Tibial artery (tissue), 4 donors: ENCODE measurements around the gene RNF41.

Experiments
- DNase-seq, 2 donors: peaks; one replicate each; pipeline ENCODE4 v3.0.0-alpha.2; 2019
- H3K27ac ChIP-seq, 2 donors: fragments of 200-600 bp; sonication (generic) in 1 of 2; 1 replicate in 1 of 2; 2 replicates in 1 of 2; pipeline ENCODE4 v1.5.1; 2018 to 2019; ENCODE audit warnings: mild to moderate bottlenecking in 1 of 2
- H3K27me3 ChIP-seq, 2 donors: fragments of 200-600 bp; sonication (generic) in 1 of 2; one replicate each; pipeline versions ENCODE4 v1.5.1 to v1.6.0; 2016 to 2019
- H3K36me3 ChIP-seq, 3 donors: fragments of 200-600 bp; sonication (generic) in 2 of 3; one replicate each; pipeline ENCODE4 v1.5.1; 2016 to 2019; ENCODE audit warnings: mild to moderate bottlenecking in 2 of 3
- H3K4me1 ChIP-seq, 4 donors: fragments of 200-600 bp; sonication (generic) in 2 of 4; 1 replicate in 3 of 4; 2 replicates in 1 of 4; pipeline ENCODE4 v1.5.1; 2016 to 2019
- H3K4me3 ChIP-seq, 2 donors: fragments of 200-600 bp; sonication (generic) in 1 of 2; 1 replicate in 1 of 2; 2 replicates in 1 of 2; pipeline ENCODE4 v1.5.1; 2018 to 2019; ENCODE audit warnings: mild to moderate bottlenecking in 2 of 2
- H3K9me3 ChIP-seq, 3 donors: fragments of 200-600 bp; sonication (generic) in 1 of 3; one replicate each; pipeline ENCODE4 v1.5.1; 2016 to 2019
- CTCF ChIP-seq, 2 experiments: fragments of 200-600 bp in 1 of 2; fragments of 450-650 bp in 1 of 2; IDR thresholded peaks; one replicate each; pipeline ENCODE4 v1.5.1; 2017 to 2019; ENCODE audit warnings: antibody characterized with exemption in 2 of 2, mild to moderate bottlenecking in 1 of 2, moderate library complexity in 1 of 2
- intact Hi-C: fragments of 100-400 bp; cut with DNase I; formaldehyde crosslinking; loops from one replicate; pipeline ENCODE4 v1.15.0; 2023; ENCODE audit warnings: low total_unique reads

The RNF41 gene

DNA sequence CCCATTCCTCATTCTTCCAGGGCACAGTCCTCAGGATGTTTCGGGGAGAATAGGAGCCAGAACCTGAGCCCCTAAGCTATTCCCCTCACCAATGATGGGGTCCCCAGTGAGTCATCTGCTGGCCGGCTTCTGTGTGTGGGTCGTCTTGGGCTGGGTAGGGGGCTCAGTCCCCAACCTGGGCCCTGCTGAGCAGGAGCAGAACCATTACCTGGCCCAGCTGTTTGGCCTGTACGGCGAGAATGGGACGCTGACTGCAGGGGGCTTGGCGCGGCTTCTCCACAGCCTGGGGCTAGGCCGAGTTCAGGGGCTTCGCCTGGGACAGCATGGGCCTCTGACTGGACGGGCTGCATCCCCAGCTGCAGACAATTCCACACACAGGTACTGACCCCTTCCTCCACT is 9.5 kb upstream of the RNF41 start:
- H3K27me3 ChIP-seq, result no peaks in the 10 kb centered on the region
- TF ChIP-seq CTCF (IDR thresholded peaks at IDR 0.05), result no peak
- H3K9me3 ChIP-seq, result no peaks in the 10 kb centered on the region
- peaks cover 0 to 25% (median 0%) of the 10 kb centered on the region in 3 donors for H3K36me3 ChIP-seq
- intact Hi-C loops, result no loop called here
- H3K4me1 ChIP-seq, result no peaks in the 10 kb centered on the region
- DNase-seq, result no peak
- no peak overlapping the region for H3K4me3 ChIP-seq
- H3K27ac ChIP-seq, result no peak overlapping the region

- H3K4me1 ChIP-seq, result peaks cover 0 to under 1% (median 0%) of the 10 kb centered on the region in 4 donors
- H3K9me3 ChIP-seq, result no peaks in the 10 kb centered on the region
- no peak for TF ChIP-seq CTCF (IDR thresholded peaks at IDR 0.05)
- H3K27me3 ChIP-seq, result no peaks in the 10 kb centered on the region
- peaks cover 0 to 30% (median 0%) of the 10 kb centered on the region in 3 donors for H3K36me3 ChIP-seq
- intact Hi-C loops, result no loop called here
- no peak overlapping the region for H3K27ac ChIP-seq
- no peak for DNase-seq
- no peak overlapping the region for H3K4me3 ChIP-seq
Observed at GRCh38 chr12:56230432-56231183, 8.9 kb upstream of the RNF41 start.

DNA sequence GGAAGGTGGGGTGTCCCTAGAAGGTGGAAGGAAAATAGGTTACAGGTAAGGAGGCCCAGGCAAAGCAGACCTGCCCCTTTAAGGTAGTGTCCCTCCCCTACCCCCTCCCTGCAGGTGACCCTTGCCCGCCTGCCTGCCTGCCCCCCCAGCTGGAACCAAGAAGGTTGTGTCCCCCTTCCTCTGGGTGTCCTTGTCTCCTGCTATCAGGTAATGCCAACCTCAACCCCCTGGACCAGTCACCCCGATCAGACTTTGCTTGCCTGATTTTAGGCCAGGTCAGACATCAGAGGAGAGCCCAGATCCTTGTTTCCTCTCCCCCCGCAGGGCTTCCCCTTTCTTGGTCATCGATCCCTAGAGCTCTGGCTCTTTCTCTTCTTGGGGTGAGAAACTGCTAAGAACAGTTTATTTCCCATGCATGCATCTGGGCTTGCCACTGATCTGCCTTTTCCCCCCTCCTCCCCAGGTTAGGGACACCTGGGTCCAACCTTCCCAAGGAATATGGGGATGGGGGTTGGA is 8.3 kb upstream of the RNF41 start, which contains the start of gene SLC39A5:
Gene SLC39A5 (plus strand): TSS at position 136 of the 516 bp plus-strand sequence. CDS start 1,224 bp downstream, outside the sequence.
- TF ChIP-seq CTCF (IDR thresholded peaks at IDR 0.05), result no peak
- H3K27me3 ChIP-seq, result no peaks in the 10 kb centered on the region
- H3K9me3 ChIP-seq, result no peaks in the 10 kb centered on the region
- intact Hi-C loops, result no loop called here
- no peak for DNase-seq
- no peak within 1 kb of the TSS for H3K27ac ChIP-seq
- H3K4me3 ChIP-seq, result no peak within 1 kb of the TSS
- H3K36me3 ChIP-seq, result peaks cover 0 to 32% (median 0%) of the 10 kb centered on the region in 3 donors
- H3K4me1 ChIP-seq, result peaks cover 0 to 6% (median 4%) of the 10 kb centered on the region in 4 donors

- Histone ChIP-seq H3K27ac (no peak overlapping the region), H3K27me3 (no peaks in the 10 kb centered on the region), H3K36me3 (peaks cover 0 to 32% (median 0%) of the 10 kb centered on the region in 3 donors), H3K4me1 (peaks cover 0 to 14% (median 8%) of the 10 kb centered on the region in 4 donors), H3K9me3 (no peaks in the 10 kb centered on the region), H3K4me3 (no peak overlapping the region)
- no peak for TF ChIP-seq CTCF (IDR thresholded peaks at IDR 0.05)
- no peak for DNase-seq
- intact Hi-C loops, result no loop called here
Observed at GRCh38 chr12:56229082-56229481, 7.4 kb upstream of the RNF41 start.

DNA sequence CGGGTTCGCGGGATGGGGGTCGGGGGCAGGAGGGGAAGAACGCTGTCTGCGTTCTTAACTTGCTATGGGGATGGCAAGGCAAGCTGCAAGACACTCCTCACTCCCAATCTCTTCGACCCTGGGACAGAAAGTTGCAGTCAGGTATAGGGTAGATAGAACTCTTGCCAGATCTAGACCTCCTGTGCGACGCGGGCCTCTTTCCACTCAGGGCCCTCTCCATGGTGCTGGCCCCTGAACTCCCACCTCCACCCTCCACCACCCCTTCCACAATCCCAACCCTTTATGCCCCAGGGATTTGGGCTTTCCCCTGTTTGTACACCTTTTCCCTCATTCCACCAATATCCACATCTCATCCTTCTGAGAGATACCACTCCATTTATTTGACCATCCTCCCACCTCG is 3.2 kb upstream of the RNF41 start:
- peaks cover 0 to 37% (median 26%) of the 10 kb centered on the region in 4 donors for H3K4me1 ChIP-seq
- peak overlapping the region; percentile 92 for H3K27ac ChIP-seq
- intact Hi-C loops, result loop anchor here (2.0 kb wide), 3 partner anchors 32 to 106 kb away; partner anchors contain the start of genes CS and ZC3H10
- no peak for DNase-seq
- H3K27me3 ChIP-seq, result no peaks in the 10 kb centered on the region
- H3K4me3 ChIP-seq, result peak overlapping the region; percentile 56 to 61
- H3K9me3 ChIP-seq, result no peaks in the 10 kb centered on the region
- TF ChIP-seq CTCF (IDR thresholded peaks at IDR 0.05), result no peak
- peaks cover 0 to 32% (median 0%) of the 10 kb centered on the region in 3 donors for H3K36me3 ChIP-seq
